ENCODE measurements around the gene BTBD17. TPM values are rescaled to one million over a fixed set of nuclear protein-coding genes. Genes with fewer than 3 reads are reported as not detected.
A peak's percentile ranks its signal among the peaks of the same experiment; 100 is the strongest.

BTBD17 gene
- total and polyA plus RNA-seq, 12 donors = not detected

DNA sequence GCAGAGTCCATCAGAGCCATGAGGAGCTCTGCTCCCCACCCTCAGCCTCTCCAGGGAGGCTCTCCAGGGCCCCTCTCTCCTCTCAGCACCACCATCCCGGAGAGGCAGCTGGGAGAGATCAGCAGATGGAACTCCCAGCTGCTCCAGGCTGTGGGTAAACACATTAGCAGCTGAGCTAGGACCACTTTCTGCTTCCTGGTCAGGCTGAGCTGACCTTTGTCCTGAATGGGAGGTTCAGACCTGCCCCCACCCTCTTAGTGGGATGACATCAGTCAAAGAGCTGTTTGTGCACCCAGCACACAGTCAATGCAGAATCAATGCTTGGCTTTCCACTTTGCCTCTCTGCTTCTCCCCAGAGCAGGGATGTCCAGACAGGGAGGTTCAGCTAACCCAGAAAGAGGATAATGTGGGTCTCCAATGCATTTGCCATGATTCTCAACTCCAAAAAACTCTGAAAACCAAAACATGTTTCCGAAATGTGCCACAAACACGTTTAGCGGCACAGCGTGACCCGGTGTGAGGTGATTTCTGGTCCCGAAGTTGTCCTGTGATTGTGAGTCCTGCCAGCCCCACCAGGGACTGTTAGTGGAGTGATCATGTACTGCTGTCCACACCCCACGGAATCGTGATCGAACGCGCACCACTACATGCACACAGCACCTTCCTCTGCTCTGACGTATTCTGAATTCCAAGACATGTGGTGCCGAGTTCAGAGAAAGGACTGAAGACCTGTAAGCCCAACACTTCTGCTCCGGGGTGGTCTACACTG, 12.4 kb upstream of the BTBD17 start:
- Histone ChIP-seq H3K4me1 (peaks cover 0 to 11% (median 1%) of the 10 kb centered on the region in 9 donors), H3K27me3 (peaks cover 0 to 3% (median 0%) of the 10 kb centered on the region in 7 donors), H3K27ac (peak overlapping the region in 1 of 10 donors; percentile 29), H3K36me3 (no peaks in the 10 kb centered on the region), H3K4me3 (no peak overlapping the region), H3K9me3 (no peaks in the 10 kb centered on the region)
- TF ChIP-seq, protein P1, sequence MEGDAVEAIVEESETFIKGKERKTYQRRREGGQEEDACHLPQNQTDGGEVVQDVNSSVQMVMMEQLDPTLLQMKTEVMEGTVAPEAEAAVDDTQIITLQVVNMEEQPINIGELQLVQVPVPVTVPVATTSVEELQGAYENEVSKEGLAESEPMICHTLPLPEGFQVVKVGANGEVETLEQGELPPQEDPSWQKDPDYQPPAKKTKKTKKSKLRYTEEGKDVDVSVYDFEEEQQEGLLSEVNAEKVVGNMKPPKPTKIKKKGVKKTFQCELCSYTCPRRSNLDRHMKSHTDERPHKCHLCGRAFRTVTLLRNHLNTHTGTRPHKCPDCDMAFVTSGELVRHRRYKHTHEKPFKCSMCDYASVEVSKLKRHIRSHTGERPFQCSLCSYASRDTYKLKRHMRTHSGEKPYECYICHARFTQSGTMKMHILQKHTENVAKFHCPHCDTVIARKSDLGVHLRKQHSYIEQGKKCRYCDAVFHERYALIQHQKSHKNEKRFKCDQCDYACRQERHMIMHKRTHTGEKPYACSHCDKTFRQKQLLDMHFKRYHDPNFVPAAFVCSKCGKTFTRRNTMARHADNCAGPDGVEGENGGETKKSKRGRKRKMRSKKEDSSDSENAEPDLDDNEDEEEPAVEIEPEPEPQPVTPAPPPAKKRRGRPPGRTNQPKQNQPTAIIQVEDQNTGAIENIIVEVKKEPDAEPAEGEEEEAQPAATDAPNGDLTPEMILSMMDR (IDR thresholded peaks at IDR 0.05) = no peak
- intact Hi-C loops (cut with DNase I) = loop anchor here in 2 of 10 donors (10.0 kb wide), 2 partner anchors 121 to 231 kb away; no protein-coding TSS in a partner anchor
- WGBS, 2 donors = 82 to 83% methylated on average over 15 of the region's 15 CpGs
- DNase-seq (peak in 1 of 2 donors; percentile 27), ATAC-seq (peak in 7 of 8 donors; percentile 41 to 71 (median 57))

DNA sequence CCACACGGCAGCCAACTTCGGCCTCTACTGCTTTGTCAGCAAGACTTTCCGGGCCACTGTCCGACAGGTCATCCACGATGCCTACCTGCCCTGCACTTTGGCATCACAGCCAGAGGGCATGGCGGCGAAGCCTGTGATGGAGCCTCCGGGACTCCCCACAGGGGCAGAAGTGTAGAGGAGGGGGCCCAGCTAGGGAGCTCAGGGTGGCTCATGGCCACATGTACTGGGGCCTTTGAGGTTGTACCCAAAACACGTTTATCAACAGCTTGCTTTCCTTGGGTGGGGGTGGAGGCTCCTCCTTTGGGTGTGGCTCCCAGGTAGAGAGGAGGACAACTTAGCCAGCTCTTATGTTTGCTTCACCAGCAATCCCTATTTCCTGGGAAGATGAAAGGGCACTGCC, 10.8 kb upstream of the BTBD17 start:
- Histone ChIP-seq H3K9me3 (no peaks in the 10 kb centered on the region), H3K27ac (no peak overlapping the region), H3K36me3 (no peaks in the 10 kb centered on the region), H3K4me3 (no peak overlapping the region), H3K27me3 (peaks cover 0 to 17% (median 0%) of the 10 kb centered on the region in 7 donors), H3K4me1 (peaks cover 4 to 24% (median 13%) of the 10 kb centered on the region in 9 donors)
- WGBS, 2 donors = 91 to 93% methylated on average over 9 of the region's 9 CpGs
- TF ChIP-seq, protein P1 (IDR thresholded peaks at IDR 0.05) = no peak
- intact Hi-C loops (cut with DNase I) = loop anchor here in 2 of 10 donors (10.0 kb wide), 2 partner anchors 122 to 232 kb away; no protein-coding TSS in a partner anchor
- DNase-seq = no peak
- ATAC-seq = no peak

DNA sequence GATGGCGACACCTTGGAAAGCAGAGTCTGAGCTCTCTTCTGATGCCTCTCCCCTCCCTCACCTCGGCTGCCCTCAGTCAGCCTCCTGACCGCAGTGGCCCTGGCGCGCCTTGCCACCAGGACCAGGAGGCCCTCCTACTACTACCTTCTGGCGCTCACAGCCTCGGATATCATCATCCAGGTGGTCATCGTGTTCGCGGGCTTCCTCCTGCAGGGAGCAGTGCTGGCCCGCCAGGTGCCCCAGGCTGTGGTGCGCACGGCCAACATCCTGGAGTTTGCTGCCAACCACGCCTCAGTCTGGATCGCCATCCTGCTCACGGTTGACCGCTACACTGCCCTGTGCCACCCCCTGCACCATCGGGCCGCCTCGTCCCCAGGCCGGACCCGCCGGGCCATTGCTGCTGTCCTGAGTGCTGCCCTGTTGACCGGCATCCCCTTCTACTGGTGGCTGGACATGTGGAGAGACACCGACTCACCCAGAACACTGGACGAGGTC, 10.0 kb upstream of the BTBD17 start:
- intact Hi-C loops (cut with DNase I) = loop anchor here in 2 of 10 donors (10.0 kb wide), 2 partner anchors 123 to 233 kb away; no protein-coding TSS in a partner anchor
- 93 to 96% methylated on average over 26 of the region's 26 CpGs for WGBS, 2 donors
- Histone ChIP-seq H3K4me3 (no peak overlapping the region), H3K4me1 (peaks cover 4 to 24% (median 13%) of the 10 kb centered on the region in 9 donors), H3K9me3 (no peaks in the 10 kb centered on the region), H3K27me3 (peaks cover 0 to 18% (median 0%) of the 10 kb centered on the region in 7 donors), H3K36me3 (no peaks in the 10 kb centered on the region), H3K27ac (no peak overlapping the region)
- DNase-seq (no peak), ATAC-seq (no peak)
- TF ChIP-seq, protein P1 (IDR thresholded peaks at IDR 0.05) = no peak

DNA sequence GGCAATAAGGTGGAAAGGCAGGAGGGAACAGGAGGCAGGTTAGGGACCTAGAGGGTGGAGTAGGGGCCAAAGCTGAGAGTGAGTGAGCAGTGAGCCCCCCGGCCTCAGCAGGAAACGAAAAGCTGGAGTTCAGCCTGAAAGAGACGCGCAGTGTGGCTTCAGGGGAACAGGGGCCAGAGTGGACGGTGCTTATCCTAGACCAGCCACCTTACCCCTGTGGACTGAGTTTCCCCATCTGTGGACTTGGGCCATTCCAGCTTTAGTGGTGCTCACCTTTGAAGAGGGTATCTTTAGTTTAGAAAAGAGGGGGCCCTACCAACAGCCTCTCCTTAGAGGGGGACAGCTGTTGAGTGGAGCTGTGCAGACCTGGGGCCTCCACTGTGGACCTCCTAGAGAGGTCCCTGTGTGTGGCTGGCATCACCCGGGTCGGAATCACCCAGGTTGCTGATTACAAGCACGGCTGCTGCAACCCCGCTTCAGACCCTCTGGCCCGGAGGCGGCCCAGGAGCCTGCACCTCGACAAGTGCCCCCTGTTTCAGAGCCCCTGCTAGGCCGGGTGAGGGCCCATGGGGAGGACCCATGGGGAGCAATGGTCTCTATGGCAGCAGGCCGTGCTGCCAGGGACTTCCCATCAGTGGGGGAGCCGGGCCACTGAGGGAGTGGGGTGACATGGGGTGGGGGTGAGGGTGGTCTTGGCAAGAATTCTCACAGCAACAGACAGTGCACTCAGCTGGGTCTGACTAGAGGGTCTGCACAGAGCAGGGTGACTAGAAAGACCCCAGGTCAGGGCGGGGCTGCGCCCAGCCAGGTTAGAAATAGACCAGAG, 8.2 kb upstream of the BTBD17 start:
- intact Hi-C loops (cut with DNase I) = loop anchor here in 6 of 10 donors (2.0 to 10.0 kb wide), 4 partner anchors 122 to 235 kb away; no protein-coding TSS in a partner anchor
- Histone ChIP-seq H3K4me1 (peaks cover 4 to 24% (median 13%) of the 10 kb centered on the region in 9 donors), H3K4me3 (no peak overlapping the region), H3K27ac (no peak overlapping the region), H3K27me3 (peaks cover 0 to 18% (median 0%) of the 10 kb centered on the region in 7 donors), H3K36me3 (no peaks in the 10 kb centered on the region), H3K9me3 (no peaks in the 10 kb centered on the region)
- ATAC-seq (no peak), DNase-seq (no peak)
- 90 to 91% methylated on average over 17 of the region's 17 CpGs for WGBS, 2 donors
- TF ChIP-seq, protein P1 (IDR thresholded peaks at IDR 0.05) = no peak

Measured in heart right ventricle (tissue), 16 donors.